Measurements from ENCODE around the gene ZCCHC24.
A peak's percentile ranks its signal among the peaks of the same experiment; 100 is the strongest.

The ZCCHC24 gene

DNA sequence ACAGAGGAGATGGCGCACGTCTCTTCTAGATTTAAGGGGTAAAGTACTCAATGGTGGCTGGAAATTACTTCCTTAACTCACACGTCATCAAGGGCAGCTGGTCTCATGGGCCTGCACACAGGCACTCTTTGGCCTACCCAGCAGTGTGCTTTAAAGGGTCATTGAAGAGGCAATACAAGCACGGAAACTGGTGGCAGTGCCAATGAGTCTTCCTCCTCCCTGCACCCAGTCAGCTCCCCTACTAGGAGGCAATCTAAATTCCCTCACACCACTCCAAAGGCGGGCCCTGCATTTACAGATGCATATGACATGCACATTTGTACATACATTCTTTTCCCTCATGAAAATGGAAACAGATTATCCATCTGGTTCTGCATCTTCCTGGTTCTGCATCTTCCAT is 50.8 kb downstream of the ZCCHC24 start:
- DNase-seq, result no peak

DNA sequence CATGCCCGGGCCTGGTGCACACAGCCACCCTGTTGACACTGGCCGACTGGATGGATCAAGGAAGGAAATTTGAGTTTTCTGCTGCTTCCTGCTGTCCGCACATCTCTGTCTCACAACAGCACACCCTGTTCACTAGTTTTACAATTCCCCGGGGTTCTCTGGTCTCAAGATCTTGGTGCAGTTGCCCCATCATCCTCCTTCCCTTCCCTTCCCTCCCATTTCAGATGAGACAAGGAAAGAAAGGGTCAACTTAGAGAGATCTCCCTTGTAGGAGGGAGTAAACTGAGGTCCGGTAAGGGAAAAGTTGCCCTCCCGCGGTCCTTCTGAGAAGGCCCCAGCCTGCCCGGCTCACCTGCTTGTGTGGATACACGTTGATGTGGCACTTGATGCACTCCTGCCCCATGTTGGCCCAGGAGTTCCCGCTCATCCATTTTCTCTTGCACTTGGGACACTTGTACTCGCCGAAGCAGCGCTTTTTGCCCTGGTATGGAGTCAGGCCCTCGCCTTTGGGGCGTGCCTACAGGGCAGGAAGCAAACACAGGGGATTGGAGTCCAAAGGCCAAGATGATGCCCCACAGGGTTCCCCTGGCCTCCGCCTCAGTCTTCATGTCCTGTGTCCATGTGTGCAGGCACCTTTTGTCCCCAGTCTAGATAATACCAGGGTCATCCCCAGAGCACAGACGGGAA is 51.4 kb downstream of the ZCCHC24 start:
- DNase-seq, result no peak

DNA sequence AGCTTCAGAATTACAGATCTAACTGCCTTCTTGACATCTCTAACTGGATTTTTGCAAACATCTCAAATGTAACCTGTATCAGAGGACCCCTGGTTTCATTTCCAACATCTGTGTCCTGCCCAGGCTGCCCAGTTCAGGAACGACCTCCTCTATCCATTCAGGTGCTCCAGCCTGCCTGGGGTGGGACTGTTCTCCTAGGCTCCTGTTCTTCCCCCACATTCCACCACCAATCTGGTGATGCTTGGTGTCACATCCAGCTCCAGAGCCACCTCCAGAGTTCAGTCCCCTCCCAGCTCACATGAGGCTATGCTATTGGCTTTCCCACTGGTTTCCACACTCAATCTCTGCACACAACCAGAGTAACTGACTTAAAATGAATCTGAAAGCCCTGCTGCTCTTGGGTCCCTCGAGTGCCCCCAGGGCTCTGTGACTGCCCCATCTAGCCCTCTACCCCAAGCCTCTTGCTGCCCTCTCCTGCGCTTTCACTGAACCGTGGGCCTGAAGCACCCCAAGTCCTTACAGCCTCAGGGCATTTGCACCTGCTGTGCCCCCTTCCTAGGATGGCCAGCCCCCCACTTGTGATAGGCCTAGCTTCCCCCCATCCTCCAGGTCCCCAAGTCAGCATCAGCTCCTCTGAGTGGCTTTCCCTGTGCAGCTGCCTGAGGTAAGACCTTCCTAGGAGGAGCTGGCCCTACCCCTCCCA is 52.1 kb downstream of the ZCCHC24 start:
- no peak for DNase-seq

DNA sequence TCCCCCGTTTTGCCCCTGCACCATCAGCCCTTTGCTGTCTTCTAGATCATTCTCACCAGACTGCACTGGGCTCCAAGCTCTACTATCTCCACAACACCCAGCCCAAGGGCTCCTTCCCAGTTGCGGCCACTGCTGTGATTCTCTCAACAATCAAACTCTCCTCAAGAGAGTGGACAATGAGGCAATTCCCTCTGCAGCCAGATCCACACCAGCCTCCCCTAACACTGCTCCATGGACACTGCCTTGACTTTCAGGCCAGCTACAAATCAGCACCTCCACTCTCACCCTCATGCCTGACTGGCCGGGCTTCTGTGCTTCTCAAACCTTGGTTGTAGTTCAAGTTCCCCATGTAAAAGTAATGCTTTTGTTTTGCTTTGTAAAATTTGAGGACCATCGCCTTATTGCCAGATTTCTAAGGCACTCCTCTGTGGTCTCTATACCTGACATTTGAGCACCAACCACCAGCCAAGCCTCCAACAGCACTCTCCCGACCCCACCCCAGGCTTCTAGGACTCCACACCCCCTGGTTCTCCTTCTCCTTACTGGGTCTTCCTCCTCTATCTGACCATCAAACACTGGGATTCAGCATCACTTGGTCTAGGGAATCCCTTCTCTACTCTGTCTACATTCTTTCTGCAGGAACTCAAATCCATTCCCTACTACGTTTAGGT is 52.8 kb downstream of the ZCCHC24 start:
- no peak for DNase-seq

DNA sequence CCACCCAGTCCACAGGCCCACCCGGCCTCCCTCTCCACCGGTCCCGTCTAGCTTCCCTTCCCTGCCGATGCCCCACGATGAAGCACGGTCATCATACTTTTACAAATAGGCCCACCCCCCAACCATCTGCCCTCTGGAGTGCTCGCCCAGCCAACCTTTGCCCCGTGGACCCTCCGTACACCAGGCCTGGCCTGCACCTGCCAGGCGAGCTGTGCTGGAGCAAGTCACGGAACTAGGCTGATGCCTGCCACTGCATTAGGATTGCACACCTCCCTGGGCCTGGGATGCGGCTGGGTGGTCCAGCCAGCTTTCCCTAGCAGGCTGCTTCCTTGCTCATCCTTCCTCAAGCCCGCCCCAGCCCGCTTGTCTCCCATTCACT is 53.4 kb downstream of the ZCCHC24 start:
- no peak for DNase-seq

DNA sequence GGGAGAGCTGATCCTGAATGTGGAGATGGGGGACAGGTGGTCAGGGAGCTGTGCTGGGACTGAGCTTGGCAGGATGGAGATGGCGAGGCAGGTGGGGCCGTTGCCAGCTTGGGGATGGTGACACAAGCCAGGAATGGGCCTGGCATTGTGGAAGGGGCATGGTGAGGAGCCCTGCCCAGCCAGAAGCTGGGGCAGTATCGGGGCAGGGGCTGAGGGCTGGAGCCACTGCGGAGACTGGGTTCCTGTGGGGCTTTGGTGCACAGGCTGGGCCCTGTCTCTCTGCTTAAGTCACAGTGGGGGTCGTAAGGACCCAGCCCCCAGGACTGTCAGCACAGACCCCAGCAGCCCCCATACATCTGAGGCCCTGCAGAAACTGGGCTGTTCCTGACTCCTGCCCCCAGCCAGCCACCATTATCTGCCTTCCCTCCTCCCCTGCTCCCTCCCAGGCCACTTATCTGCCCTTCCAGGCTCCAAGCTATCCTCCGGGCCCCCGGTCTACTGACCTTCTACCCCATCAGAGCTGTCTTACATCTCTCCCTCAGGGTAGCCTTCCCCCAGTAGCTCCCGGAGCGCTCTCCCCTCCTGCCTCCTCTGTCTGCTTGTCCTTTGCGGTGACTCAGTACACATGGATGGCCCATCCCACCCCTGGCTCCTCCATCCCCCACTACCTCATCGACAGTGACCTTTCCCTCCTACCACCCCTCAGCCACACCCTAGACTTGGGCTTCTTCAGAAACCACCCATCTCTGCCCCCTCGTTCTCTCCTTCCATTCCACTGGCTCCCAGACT is 54.0 kb downstream of the ZCCHC24 start:
- DNase-seq, result no peak

DNA sequence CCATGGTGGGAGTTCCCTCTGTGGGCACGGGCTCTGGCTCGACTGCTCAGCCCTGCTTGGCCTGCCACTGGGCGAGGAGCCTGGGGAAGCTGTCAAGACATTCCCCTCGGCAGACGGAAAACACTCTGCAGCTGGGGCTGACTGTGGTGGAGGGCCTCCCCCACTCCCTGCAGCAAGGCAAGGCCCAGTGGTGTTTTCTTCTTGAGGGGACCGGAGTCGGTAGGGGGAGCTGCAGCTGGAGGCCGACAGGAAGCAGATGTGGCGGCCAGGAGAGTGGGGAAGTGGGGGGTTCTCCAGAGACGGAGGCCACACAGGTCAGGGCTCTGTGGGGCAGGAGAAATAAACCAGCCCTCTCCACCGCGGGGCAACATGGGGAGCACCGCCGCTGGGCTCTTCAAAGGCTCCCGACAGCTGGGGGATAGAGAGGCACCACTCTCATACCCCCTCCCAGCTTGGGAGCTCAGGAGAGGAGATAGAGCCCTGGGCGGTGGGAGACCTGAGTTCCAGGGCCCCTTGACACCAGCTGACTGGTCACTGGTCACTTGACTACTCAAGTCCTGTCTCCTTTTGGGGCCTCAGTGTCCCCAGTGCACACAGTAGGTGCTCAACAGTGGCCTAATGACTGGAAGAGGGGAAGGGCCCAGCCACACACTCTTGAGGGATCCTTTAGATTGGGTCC is 54.7 kb downstream of the ZCCHC24 start:
- no peak for DNase-seq

DNA sequence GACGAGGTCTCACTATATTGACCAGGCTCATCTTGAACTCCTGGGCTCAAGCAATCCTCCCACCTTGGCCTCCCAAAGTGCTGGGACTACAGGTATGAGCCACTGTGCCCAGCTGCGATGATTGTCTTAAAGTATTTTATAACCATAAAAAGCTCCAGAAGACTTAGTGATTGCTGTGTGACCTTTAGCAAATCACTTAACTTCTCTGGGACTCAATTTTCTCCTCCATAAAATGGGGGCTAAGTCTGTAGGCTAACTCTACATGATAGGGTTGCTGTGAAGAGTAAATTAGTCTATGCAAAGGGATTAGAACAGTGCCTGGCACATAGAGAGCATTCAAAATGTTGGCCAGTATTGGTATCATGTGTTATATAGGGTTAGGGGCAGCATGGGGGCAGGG is 55.4 kb downstream of the ZCCHC24 start:
- no peak for DNase-seq

DNA sequence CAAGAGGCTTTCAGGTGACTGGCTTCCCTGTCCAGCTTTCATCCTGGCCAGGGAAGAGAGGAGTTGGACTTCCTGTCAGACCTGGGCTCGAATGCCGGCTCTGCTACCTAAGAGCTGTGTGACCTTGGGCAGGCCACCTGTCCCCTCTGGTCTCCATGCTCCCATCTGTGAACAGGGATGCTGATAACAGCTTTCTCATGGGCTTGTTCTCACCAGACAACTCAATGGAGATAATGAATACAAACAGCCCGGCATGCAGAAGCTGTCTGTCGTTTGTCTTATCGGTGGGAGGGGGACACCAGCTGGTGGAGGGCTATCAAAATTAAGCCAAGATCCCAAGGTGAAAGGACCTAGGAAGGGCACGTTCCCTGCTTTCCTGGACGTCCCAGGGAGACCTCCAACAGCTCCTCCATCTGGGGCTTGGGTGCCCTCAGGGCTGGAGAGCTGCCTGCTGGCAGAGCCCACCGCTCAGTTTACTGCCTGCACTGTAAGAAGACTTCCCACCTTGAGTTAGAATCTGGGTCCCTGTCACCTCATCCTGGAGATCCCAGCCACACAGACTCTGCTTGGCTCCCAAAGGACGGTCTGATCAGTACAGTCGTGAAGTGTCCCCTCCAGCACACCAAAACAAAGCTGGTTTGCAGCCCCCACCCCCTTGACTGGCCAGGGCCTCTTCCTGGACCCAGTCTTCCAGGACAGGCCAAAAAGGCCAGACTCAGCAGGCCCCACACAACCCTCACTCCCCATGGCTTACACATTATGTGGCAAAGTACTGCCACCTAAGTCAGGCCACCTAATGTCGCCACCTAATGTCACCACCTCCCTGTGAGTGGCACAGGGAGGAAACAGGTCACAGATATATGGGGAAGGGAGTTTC is 57.2 kb downstream of the ZCCHC24 start:
- DNase-seq, result no peak

DNA sequence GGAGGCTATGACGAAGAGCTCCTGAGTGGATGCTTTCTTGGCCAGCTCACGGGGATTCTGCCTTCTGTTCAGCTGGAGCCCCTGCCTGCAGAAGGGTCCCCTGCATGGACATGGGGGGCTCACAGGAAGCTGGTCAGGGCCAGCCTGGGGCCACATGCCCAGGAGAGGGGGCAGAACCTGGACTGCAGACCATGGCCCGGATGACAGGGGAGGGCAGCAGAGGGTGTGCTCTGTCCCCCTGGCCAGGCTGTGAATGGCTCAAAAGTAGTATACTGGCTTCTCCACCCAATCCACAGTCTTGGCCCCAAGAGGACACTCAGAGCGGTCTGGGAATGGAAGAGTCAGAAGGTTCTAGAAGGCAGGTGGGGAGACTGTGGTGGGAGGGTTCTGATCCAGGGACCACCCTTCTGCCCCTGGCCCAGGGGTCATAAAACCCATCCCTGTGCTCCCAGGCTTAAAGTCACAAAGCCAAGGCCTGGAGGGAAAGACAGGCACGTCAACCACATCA is 57.9 kb downstream of the ZCCHC24 start:
- DNase-seq, result no peak

DNA sequence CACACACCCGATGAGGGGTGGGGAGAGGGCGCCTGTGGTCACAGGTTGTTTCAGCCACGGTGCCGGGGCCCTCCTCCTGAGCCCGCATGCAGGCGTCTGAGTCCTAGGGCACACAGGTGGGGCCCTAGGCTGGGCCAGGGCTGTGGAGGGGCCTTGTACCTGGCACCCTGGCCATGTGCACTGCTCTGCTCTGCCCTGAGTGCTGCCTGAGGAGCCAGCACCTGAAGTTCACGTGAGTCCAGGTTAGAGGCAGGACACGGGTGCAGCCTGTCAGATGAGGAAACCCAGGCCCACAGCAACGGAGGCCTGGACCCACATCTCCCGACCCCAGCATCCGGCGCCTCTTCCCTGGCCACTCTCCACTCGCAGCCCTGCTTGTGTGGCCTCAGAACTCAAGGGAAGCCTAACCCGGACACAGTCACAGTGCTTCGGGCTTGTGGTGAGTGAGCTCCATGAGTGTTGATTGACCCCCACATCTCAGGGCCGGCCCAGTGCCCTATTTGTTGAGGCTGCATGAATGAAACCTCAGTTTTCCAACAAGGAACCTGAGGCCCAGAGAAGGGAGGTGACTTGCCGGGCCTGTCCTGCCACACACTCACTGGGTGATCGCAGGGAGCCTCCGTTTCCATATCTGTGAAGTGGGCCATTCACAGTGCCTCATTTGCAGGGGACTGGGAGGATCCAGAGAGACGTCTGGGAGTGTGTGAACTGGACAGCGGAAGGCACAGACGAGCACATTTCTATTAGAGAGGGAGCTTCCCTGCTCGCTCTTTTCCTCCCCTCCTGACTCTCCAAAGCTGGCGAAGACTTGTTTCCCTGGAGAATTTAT is 58.6 kb downstream of the ZCCHC24 start:
- DNase-seq, result no peak

DNA sequence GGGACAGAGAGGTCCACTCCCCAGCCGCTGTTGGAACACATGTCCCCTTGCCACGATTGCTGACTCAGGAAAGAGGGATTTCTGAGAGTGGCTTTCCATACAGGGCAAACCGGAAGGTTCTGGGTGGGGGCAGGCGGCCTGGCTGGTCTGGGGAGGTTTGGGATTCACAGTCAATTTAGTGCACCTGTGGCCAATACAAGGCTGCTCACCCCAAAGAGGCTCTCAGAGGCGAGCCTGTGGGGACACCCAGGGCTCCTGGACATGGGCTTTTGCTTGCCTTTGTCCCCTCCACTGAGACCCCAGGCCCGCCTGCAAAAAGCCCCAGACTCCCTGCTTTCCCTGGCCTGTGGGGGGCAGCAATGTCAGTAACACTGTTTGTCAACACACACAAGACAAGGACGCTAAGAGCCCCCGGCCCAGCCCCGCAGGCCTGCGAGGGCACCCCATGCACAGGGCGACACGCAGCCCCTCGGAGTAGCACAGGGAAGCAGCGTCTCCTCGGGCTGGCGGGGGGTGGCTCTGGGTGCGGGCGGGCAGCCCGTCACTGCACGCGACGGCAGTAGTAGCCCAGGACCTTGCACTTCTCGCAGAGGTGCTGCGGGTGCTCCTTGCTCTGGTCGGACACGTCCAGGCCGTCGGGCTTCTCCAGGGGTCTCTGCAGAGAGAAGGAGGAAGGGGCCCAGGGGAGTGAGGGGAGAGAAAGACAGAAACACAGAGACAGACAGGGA is 59.5 kb downstream of the ZCCHC24 start:
- peak; percentile 30 for DNase-seq

DNA sequence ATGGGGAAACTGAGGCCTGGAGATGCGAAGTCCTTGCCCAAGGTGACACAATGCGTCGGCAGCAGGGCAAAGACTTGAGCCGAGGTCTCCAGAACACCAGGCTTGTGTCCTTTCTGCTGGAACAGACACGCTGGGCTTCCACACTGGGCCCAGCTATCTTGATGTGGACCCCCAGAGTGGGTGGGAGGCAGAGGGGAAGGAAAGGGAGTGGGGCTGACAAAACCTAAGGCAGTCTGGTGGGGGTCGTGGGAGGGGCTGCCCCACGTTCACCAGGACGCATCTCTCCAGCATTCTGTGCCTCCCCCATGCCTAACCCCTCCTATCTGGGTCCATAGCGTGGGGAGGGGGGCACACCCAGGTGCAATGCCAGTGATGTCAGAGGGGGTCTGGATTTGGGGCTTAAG is 60.0 kb downstream of the ZCCHC24 start:
- no peak for DNase-seq

DNA sequence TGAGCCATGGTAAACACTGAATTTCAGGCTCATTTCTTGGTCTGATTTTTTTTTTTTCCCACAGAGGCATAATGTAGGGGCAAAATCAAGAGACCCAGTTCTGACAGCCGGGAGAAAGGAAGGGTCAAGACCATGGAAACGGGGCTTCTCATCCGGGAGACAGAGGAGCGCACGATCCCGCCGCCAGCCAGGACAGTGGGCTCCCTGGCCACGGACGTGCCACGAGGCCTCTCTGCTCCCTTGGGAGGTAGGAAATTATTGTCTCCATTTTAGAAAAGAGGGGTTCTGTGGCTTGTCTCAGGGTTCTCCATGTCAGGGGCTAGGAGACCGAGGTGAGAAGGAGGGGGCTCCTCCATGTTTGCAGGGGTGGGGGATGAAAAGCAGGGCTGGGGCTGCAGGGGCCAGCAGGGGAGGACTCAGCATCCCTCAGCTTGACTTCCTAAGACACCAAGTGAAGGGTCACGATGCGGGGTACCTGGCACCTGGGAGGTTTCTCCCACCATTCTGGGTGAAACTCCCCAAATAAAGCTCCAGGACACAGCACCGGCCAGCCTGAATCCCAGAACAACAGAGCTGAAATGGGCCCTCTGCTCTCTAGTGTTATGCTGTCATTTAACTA is 60.5 kb downstream of the ZCCHC24 start:
- no peak for DNase-seq

DNA sequence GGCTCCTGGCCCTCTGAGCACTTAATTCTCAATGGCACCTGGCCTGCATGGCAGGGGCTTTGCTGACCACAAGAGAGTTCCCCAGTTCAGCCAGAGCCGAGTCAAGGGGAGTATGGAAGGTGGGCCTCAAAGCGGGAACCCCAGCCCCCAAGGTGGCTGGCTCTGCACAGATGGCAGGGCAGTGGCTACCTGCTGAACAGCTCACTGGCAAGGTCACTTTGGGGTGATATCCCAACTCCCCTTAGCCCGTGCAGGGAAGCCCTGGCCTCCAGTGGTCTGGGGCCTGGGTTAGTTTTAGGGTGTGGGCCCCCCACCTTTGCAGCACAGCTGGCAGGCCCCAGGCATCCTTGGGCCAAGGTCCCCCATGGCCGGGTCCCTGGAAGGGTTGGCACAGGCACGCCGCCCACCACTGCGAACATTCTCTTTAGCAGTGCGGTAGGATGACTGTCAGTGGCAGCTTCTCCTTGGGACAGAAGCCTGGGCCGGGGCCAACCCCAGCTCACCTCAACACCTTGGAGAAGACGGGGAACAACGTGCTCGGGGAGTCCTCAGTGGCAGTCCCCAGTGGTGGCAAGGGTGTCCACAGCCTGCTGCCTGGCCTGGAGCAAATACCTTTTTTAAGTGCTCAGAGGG is 61.3 kb downstream of the ZCCHC24 start:
- DNase-seq, result no peak

DNA sequence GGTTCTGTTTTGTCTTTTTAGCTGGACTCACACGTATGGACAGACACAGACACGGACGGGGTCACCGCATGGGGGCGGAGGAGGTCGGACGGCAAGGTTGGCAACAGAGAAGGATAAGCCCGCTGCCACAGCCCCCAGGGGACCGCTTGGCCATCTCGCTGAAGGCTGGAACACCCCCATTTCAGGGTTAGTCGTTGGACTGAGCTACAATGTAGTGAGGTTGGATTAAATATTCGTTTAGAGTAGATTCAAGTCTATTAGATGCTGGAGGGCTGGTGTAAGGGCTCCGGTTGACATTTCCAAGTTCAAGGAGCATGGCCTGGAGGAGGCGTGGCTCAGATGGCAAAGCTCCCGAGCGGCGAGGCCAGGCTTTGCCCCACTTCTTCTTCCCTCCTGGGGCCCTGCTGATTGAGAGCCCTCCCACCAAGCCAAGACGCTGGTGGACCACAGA is 62.9 kb downstream of the ZCCHC24 start:
- DNase-seq, result no peak

DNA sequence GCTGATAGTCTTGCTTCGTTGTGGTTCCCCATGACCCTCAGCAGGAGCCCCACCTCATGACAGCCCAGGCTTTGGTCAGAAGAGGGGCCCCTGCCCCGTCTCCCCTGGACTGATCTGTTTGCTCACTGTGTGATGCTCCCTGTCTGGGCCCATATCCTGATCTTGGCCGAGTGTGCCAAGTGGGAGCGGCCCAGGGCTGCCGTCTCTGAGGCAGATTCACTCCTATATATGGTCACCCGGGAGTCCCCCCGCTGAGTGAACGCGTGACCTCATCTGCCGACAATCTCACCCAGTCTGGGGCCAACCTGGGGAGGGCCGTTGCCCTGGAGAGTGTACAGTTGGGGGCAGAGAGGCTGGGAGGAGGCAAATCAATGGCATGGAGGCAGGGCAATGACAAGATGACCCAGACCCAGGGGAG is 63.6 kb downstream of the ZCCHC24 start:
- DNase-seq, result no peak

DNA sequence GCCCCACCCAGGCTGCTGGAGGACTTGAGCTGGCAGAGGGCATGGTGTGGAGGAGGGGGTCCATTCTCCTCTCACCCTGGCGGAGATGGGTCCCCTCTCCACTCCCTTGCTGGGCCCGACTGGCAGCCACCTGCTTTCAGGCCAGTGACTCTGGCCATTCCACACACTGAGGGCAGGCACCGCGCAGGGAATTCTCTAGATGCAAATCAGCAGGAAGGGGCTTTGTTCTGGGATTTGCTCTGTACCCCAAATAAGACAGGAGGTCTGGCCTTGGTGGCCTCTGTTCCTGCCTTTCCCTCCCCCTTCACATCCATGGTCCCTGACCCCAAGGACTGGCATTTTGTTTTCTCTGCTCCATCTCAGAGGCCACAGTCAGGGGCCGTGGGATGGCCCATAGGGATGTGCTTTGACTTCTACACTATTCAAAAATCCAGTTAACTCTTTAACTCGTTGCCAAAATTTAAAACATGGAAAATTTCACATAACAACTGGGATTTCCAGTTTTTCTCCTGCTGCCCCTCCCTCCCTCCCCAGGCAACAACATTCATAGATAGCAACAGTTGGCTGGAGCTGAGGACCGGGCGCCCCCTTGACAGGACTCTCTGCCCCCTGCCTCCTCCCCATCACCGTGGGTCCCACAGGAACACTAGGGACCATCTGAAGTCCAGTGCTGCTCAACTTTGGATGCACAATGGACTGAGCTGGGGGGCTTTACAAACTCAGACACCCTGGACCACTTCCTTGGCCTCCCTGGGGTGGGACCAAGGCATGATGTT is 64.3 kb downstream of the ZCCHC24 start:
- DNase-seq, result no peak
